Uterus (tissue), 4 donors: ENCODE results near the gene CTSC. TPM values are rescaled to one million over a fixed set of nuclear protein-coding genes. Genes with fewer than 3 reads are reported as not detected.

Experiments
- DNase-seq, 2 donors: peaks; one replicate each; pipeline ENCODE4 v3.0.0-alpha.2; 2019 to 2020
- H3K27ac ChIP-seq, 2 donors: fragments of 200-600 bp; sonication (generic); 1 replicate in 1 of 2; 2 replicates in 1 of 2; pipeline ENCODE4 v1.5.1; 2016 to 2018
- H3K27me3 ChIP-seq, 2 donors: fragments of 200-600 bp; sonication (generic); one replicate each; pipeline ENCODE4 v1.5.1; 2018 to 2019; ENCODE audit warnings: control low read depth in 1 of 2
- H3K36me3 ChIP-seq, 2 donors: fragments of 200-600 bp; sonication (generic); one replicate each; pipeline ENCODE4 v1.5.1; 2019; ENCODE audit warnings: control low read depth in 1 of 2
- H3K4me1 ChIP-seq, 2 donors: fragments of 200-600 bp; sonication (generic); one replicate each; pipeline ENCODE4 v1.5.1; 2018 to 2019; ENCODE audit warnings: control low read depth in 1 of 2
- H3K4me3 ChIP-seq, 2 donors: fragments of 200-600 bp; sonication (generic); 1 replicate in 1 of 2; 2 replicates in 1 of 2; pipeline ENCODE4 v1.5.1; 2018 to 2019; ENCODE audit warnings: mild to moderate bottlenecking in 1 of 2
- H3K9me3 ChIP-seq, 2 donors: fragments of 200-600 bp; sonication (generic); one replicate each; pipeline ENCODE4 v1.5.1; 2019; ENCODE audit warnings: control low read depth in 1 of 2
- CTCF ChIP-seq, 4 experiments: fragments of 200-600 bp in 2 of 4; fragments of 450-650 bp in 2 of 4; sonication (generic) in 2 of 4; IDR thresholded peaks; one replicate each; pipeline ENCODE4 v1.5.1; 2016 to 2019; ENCODE audit warnings: antibody characterized with exemption in 4 of 4, mild to moderate bottlenecking in 2 of 4, moderate library complexity in 1 of 4
- POLR2A ChIP-seq, 2 donors: fragments of 450-650 bp; IDR thresholded peaks; one replicate each; pipeline ENCODE4 v1.6.1; 2016; ENCODE audit warnings: antibody characterized with exemption in 2 of 2, mild to moderate bottlenecking in 1 of 2, moderate library complexity in 1 of 2
- intact Hi-C: fragments of 100-400 bp; cut with DNase I; formaldehyde crosslinking; loops from one replicate; pipeline ENCODE4 v1.15.1; 2023; ENCODE audit warnings: low total_unique reads
- total RNA-seq, 4 donors: library from RNA; depleted of rRNA in 3 of 4; stranded (reverse); fragments of >200 nt in 3 of 4; gene quantifications; one replicate each; pipeline versions ENCODE4 v1.1.0 to v1.2.4, GENCODE V29; 2014 to 2023
- donor health status: DM: yes; HTN: yes; CAD: no.

Gene CTSC
- total RNA-seq, 4 donors from 2014 or later: 28.8 to 182 (median 36.3) TPM

DNA sequence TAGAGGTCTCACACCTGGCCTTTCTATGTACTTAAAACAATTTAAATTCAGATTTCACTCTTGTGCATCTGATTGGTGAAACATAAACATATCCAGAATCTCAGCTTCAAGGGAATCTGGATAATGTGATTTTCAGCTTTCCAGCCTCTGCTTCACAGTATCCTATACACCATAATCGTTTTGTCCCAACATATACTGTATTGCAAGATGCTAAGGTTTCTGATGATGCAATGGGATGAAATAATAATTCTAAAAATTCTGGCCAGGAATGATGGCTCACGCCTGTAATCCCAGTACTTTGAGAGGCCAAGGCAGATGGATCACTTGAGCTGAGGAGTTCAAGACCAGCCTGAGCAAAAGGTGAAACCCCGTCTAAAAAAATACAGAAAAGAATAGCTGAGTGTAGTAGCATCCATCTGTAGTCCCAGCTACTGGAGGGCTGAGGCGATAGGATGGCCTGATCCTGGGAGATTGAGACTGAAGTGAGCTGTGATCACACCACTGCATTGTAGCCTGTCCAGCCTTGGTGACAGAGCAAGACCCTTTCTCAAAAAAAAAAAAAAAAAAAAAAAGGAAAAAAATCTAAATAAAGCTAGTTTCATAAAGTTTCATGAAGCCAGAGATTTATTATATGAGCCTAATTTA, 41.0 kb upstream of the CTSC start:
- no peak overlapping the region for H3K4me3 ChIP-seq
- no peak for TF ChIP-seq POLR2A (IDR thresholded peaks at IDR 0.05)
- TF ChIP-seq CTCF (IDR thresholded peaks at IDR 0.05): no peak
- DNase-seq: no peak
- H3K27me3 ChIP-seq: no peaks in the 10 kb centered on the region
- no peaks in the 10 kb centered on the region for H3K36me3 ChIP-seq
- no peaks in the 10 kb centered on the region for H3K9me3 ChIP-seq
- intact Hi-C loops: no loop called here
- no peaks in the 10 kb centered on the region for H3K4me1 ChIP-seq
- H3K27ac ChIP-seq: no peak overlapping the region

- no peak overlapping the region for H3K4me3 ChIP-seq
- no peaks in the 10 kb centered on the region for H3K36me3 ChIP-seq
- no peaks in the 10 kb centered on the region for H3K4me1 ChIP-seq
- H3K9me3 ChIP-seq: no peaks in the 10 kb centered on the region
- H3K27me3 ChIP-seq: no peaks in the 10 kb centered on the region
- H3K27ac ChIP-seq: no peak overlapping the region
- intact Hi-C loops: no loop called here
- TF ChIP-seq POLR2A (IDR thresholded peaks at IDR 0.05): no peak
- TF ChIP-seq CTCF (IDR thresholded peaks at IDR 0.05): no peak
- no peak for DNase-seq
Measured at GRCh38 chr11:88377646-88378045, 40.1 kb upstream of the CTSC start.

DNA sequence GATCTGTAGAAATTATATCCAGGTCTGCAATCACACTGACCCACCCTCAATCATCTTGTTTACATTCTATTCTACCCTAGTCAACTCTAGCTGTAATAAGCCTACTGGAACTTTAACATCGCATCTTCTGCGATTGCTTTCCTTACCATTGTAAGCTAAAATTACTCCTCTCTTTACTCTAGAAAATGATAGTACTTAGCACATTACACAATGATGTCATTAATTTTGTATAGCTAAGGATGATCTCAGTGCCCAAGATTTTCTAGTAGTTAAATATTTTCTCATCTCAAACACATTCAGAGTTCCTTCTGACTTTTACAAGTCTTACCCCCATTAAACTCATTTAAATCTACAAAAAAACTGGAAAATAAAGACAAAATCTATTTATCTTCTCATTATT, 39.6 kb upstream of the CTSC start:
- no peaks in the 10 kb centered on the region for H3K36me3 ChIP-seq
- TF ChIP-seq CTCF (IDR thresholded peaks at IDR 0.05) (no peak), POLR2A (IDR thresholded peaks at IDR 0.05) (no peak)
- H3K9me3 ChIP-seq: no peaks in the 10 kb centered on the region
- no peaks in the 10 kb centered on the region for H3K27me3 ChIP-seq
- no peak overlapping the region for H3K4me3 ChIP-seq
- no peak for DNase-seq
- H3K4me1 ChIP-seq: no peaks in the 10 kb centered on the region
- intact Hi-C loops: no loop called here
- H3K27ac ChIP-seq: no peak overlapping the region

- intact Hi-C loops: no loop called here
- TF ChIP-seq CTCF (IDR thresholded peaks at IDR 0.05): no peak
- TF ChIP-seq POLR2A (IDR thresholded peaks at IDR 0.05): no peak
Measured at GRCh38 chr11:88375927-88376470, 38.5 kb upstream of the CTSC start.

DNA sequence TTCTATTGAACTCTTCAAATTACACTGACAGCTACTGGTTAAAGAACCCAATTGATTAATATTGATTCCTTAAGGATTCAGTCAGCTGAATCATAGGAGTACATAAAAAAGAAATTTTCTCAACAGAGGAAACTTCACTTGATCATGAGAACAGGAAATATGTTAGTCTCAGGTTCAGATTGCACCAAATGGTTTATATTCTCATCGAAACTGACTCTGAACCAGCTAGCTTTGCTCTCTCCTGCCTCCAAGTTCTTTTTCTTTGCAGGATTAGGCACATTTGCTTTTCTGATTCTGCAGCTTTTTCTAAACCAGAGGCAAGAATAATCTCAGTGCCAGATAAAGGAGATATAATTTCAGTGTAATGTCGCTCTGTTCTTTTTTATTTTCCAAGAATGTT, 33.2 kb upstream of the CTSC start:
- Histone ChIP-seq H3K27me3 (no peaks in the 10 kb centered on the region), H3K4me1 (no peaks in the 10 kb centered on the region), H3K4me3 (no peak overlapping the region), H3K27ac (no peak overlapping the region), H3K9me3 (no peaks in the 10 kb centered on the region), H3K36me3 (no peaks in the 10 kb centered on the region)
- TF ChIP-seq POLR2A (IDR thresholded peaks at IDR 0.05) (no peak), CTCF (IDR thresholded peaks at IDR 0.05) (no peak)
- DNase-seq: no peak
- intact Hi-C loops: no loop called here

More at GRCh38 chr11:88375927-88376470, 38.5 kb upstream of the CTSC start:
- no peak for DNase-seq
- Histone ChIP-seq H3K4me1 (no peaks in the 10 kb centered on the region), H3K27me3 (no peaks in the 10 kb centered on the region), H3K4me3 (no peak overlapping the region), H3K36me3 (no peaks in the 10 kb centered on the region), H3K9me3 (no peaks in the 10 kb centered on the region), H3K27ac (no peak overlapping the region)
